Activated naive CD4-positive, alpha-beta T cell treated with anti-CD3 and anti-CD28 coated beads, Interleukin-2, amount 50 U/mL, for 72 hours (primary cell): ENCODE data around the gene GATAD2A. TPM values are rescaled to one million over a fixed set of nuclear protein-coding genes. Genes with fewer than 3 reads are reported as not detected.

Experiments used
- ATAC-seq, 2 donors: fragments of 150-1000 bp; cut with Tn5 transposase; 2 replicates each; pipeline ENCODE4 v1.10.0; 2021; ENCODE audit warnings: mild to moderate bottlenecking in 2 of 2, moderate library complexity in 2 of 2
- DNase-seq, 2 donors: peaks; one replicate each; pipeline ENCODE4 v3.0.0; 2021 to 2022; ENCODE audit warnings: low spot score in 2 of 2
- H3K27ac Mint-ChIP-seq, 2 donors: one replicate each; pipeline ENCODE4 v1.8.0; 2022; ENCODE audit warnings: mild to moderate bottlenecking in 2 of 2, mixed read lengths in 2 of 2
- H3K36me3 Mint-ChIP-seq, 2 donors: one replicate each; pipeline ENCODE4 v1.8.0; 2022; ENCODE audit warnings: mixed read lengths in 2 of 2
- H3K9me3 Mint-ChIP-seq, 2 donors: one replicate each; pipeline ENCODE4 v1.8.0; 2022; ENCODE audit warnings: mixed read lengths in 2 of 2
- total RNA-seq, 2 donors: library from RNA; stranded (reverse); gene quantifications; one replicate each; pipeline ENCODE4 v1.2.3, GENCODE V29; 2022

Gene GATAD2A
- total RNA-seq, 2 donors from 2014 or later: 122 to 134 TPM

GRCh38 chr19:19514881-19515641, 109.6 kb downstream of the GATAD2A start, which contains the start of gene TSSK6:
Gene TSSK6 (minus strand): TSS chr19:19515548. CDS start chr19:19515427, 121 bp downstream.
- ATAC-seq: no peak
- H3K36me3 Mint-ChIP-seq: peaks cover 11 to 14% of the 10 kb centered on the region in 2 donors
- H3K9me3 Mint-ChIP-seq: no peaks in the 10 kb centered on the region
- peak within 1 kb of the TSS; percentile 93 to 97 for H3K27ac Mint-ChIP-seq
- no peak for DNase-seq

- Mint-ChIP-seq H3K36me3 (peaks cover 14 to 20% of the 10 kb centered on the region in 2 donors), H3K27ac (peak within 1 kb of the TSS; percentile 93 to 97), H3K9me3 (no peaks in the 10 kb centered on the region)
- ATAC-seq: peak; percentile 93 to 96
- DNase-seq: peak; percentile 95 to 96
Observed at GRCh38 chr19:19515642-19516519, 110.4 kb downstream of the GATAD2A start, which contains the start of gene NDUFA13. Gene NDUFA13 (plus strand): TSS chr19:19516225. CDS start chr19:19516239, 14 bp downstream.

GRCh38 chr19:19517235-19517619, 111.8 kb downstream of the GATAD2A start:
- H3K27ac Mint-ChIP-seq: peak overlapping the region; percentile 93 to 97
- H3K9me3 Mint-ChIP-seq: no peaks in the 10 kb centered on the region
- H3K36me3 Mint-ChIP-seq: peaks cover 14 to 22% of the 10 kb centered on the region in 2 donors
- DNase-seq: no peak
- no peak for ATAC-seq

- ATAC-seq (no peak), DNase-seq (no peak)
- Mint-ChIP-seq H3K36me3 (peaks cover 10 to 28% of the 10 kb centered on the region in 2 donors), H3K9me3 (no peaks in the 10 kb centered on the region), H3K27ac (peak overlapping the region in 1 of 2 donors; percentile 33)
Observed at GRCh38 chr19:19520989-19521388, 115.5 kb downstream of the GATAD2A start.

GRCh38 chr19:19523177-19523576, 117.7 kb downstream of the GATAD2A start:
- DNase-seq (no peak), ATAC-seq (no peak)
- Mint-ChIP-seq H3K27ac (peak overlapping the region in 1 of 2 donors; percentile 14), H3K36me3 (peaks cover 5 to 28% of the 10 kb centered on the region in 2 donors), H3K9me3 (no peaks in the 10 kb centered on the region)

GRCh38 chr19:19524053-19524452, 118.6 kb downstream of the GATAD2A start:
- H3K27ac Mint-ChIP-seq: no peak overlapping the region
- no peak for DNase-seq
- peaks cover 5 to 27% of the 10 kb centered on the region in 2 donors for H3K36me3 Mint-ChIP-seq
- H3K9me3 Mint-ChIP-seq: no peaks in the 10 kb centered on the region
- ATAC-seq: no peak

- Mint-ChIP-seq H3K27ac (no peak overlapping the region), H3K36me3 (peaks cover 0 to 9% of the 10 kb centered on the region in 2 donors), H3K9me3 (no peaks in the 10 kb centered on the region)
- DNase-seq: no peak
- no peak for ATAC-seq
Observed at GRCh38 chr19:19525611-19526380, 120.3 kb downstream of the GATAD2A start.

- Mint-ChIP-seq H3K27ac (no peak overlapping the region), H3K9me3 (no peaks in the 10 kb centered on the region), H3K36me3 (peaks cover 0 to 6% of the 10 kb centered on the region in 2 donors)
- ATAC-seq (no peak), DNase-seq (no peak)
Observed at GRCh38 chr19:19526581-19527370, 121.3 kb downstream of the GATAD2A start.

- ATAC-seq: no peak
- no peak overlapping the region for H3K27ac Mint-ChIP-seq
Observed at GRCh38 chr19:19527371-19527656, 121.8 kb downstream of the GATAD2A start.

GRCh38 chr19:19527674-19528625, 122.5 kb downstream of the GATAD2A start:
- H3K36me3 Mint-ChIP-seq: peaks cover 0 to 1% of the 10 kb centered on the region in 2 donors
- no peak overlapping the region for H3K27ac Mint-ChIP-seq
- ATAC-seq: no peak
- no peaks in the 10 kb centered on the region for H3K9me3 Mint-ChIP-seq
- DNase-seq: no peak

More at GRCh38 chr19:19527371-19527656, 121.8 kb downstream of the GATAD2A start:
- peaks cover 0 to 6% of the 10 kb centered on the region in 2 donors for H3K36me3 Mint-ChIP-seq
- H3K9me3 Mint-ChIP-seq: no peaks in the 10 kb centered on the region
- DNase-seq: no peak

- no peaks in the 10 kb centered on the region for H3K9me3 Mint-ChIP-seq
- DNase-seq (no peak), ATAC-seq (no peak)
- H3K36me3 Mint-ChIP-seq: no peaks in the 10 kb centered on the region
- H3K27ac Mint-ChIP-seq: no peak within 1 kb of the TSS
Observed at GRCh38 chr19:19528721-19529490, 123.4 kb downstream of the GATAD2A start, which contains the start of gene YJEFN3. Gene YJEFN3 (plus strand): TSS chr19:19528911. CDS start chr19:19528933, 22 bp downstream.

- DNase-seq (no peak), ATAC-seq (no peak)
- Mint-ChIP-seq H3K27ac (no peak overlapping the region), H3K36me3 (no peaks in the 10 kb centered on the region), H3K9me3 (no peaks in the 10 kb centered on the region)
Observed at GRCh38 chr19:19529783-19530422, 124.4 kb downstream of the GATAD2A start.

GRCh38 chr19:19530423-19530804, 124.9 kb downstream of the GATAD2A start:
- ATAC-seq (no peak), DNase-seq (no peak)
- H3K36me3 Mint-ChIP-seq: no peaks in the 10 kb centered on the region
- H3K9me3 Mint-ChIP-seq: no peaks in the 10 kb centered on the region
- H3K27ac Mint-ChIP-seq: peak overlapping the region in 1 of 2 donors; percentile 40

GRCh38 chr19:19530889-19531288, 125.4 kb downstream of the GATAD2A start:
- H3K27ac Mint-ChIP-seq: peak overlapping the region; percentile 40 to 91
- H3K9me3 Mint-ChIP-seq: no peaks in the 10 kb centered on the region
- ATAC-seq (no peak), DNase-seq (no peak)
- H3K36me3 Mint-ChIP-seq: no peaks in the 10 kb centered on the region
